ENCODE measurements around the gene ARHGAP44. TPM values are rescaled to one million over a fixed set of nuclear protein-coding genes. Genes with fewer than 3 reads are reported as not detected.

The ARHGAP44 gene
- total RNA-seq, 1 experiment from 2014 or later = 17.1 TPM

DNA sequence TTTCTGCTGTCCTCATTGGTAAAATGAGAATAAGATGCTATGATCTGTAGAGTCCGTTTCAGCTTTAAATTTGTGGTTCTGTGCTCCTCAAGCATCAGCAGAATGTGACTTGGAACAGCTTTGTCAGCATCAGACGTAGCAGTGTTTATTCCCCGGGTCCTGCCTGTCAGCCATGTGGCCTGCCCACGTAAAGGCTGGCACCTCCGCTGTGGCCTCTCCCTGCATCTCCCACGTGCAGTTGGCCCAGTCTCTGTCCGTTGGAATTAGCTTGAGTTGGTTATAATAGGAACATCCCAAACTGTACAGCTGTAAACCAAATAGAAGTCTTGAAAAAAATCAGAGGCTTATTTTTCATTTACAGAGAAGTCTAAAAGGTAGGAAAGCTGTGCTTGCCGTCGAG, 61.7 kb downstream of the ARHGAP44 start:
- Mint-ChIP-seq H3K4me3 (ENCODE audit: low read depth, unreplicated experiment) (no peak overlapping the region), H3K27me3 (ENCODE audit: unreplicated experiment) (no peaks in the 10 kb centered on the region), H3K9me3 (ENCODE audit: low read depth, unreplicated experiment) (no peaks in the 10 kb centered on the region), H3K36me3 (ENCODE audit: insufficient read depth, unreplicated experiment) (no peaks in the 10 kb centered on the region), H3K27ac (ENCODE audit: unreplicated experiment) (no peak overlapping the region), H3K4me1 (ENCODE audit: low read depth, unreplicated experiment) (no peaks in the 10 kb centered on the region)
- no peak for DNase-seq
- intact Hi-C loops (cut with micrococcal nuclease; ENCODE audit: unreplicated experiment) = no loop called here
- TF ChIP-seq, protein P1, sequence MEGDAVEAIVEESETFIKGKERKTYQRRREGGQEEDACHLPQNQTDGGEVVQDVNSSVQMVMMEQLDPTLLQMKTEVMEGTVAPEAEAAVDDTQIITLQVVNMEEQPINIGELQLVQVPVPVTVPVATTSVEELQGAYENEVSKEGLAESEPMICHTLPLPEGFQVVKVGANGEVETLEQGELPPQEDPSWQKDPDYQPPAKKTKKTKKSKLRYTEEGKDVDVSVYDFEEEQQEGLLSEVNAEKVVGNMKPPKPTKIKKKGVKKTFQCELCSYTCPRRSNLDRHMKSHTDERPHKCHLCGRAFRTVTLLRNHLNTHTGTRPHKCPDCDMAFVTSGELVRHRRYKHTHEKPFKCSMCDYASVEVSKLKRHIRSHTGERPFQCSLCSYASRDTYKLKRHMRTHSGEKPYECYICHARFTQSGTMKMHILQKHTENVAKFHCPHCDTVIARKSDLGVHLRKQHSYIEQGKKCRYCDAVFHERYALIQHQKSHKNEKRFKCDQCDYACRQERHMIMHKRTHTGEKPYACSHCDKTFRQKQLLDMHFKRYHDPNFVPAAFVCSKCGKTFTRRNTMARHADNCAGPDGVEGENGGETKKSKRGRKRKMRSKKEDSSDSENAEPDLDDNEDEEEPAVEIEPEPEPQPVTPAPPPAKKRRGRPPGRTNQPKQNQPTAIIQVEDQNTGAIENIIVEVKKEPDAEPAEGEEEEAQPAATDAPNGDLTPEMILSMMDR (IDR thresholded peaks at IDR 0.05; ENCODE audit: unreplicated experiment) = no peak
- CTCF ChIA-PET = no interaction called here
- BruUV-seq (replicated peaks) = no TSS peak

DNA sequence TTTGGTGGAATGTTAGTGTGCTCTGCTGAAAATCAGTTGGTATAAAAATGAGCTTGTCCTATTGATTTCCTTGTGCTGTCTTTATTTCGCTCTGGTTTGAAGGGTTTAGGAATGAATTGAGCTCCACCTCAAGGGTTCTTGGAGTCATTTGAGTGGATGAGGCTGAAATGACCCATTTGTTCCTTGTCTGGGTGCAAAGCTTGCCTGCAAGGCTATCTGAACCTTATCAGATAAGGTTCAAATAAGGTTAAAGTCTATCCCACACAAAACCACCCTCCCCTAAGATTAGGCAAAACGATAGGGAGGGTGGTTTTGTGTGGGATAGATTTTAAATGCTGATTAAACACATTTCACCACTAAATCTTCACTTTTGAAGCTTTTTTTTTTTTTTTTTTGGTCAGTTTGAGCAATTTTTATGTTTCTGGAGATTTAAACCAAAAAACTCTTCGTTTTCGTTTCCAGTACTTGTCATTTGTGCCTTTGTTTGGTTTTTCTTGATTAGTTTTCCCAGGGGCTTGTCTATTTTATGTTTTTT, 62.7 kb downstream of the ARHGAP44 start:
- Mint-ChIP-seq H3K4me1 (ENCODE audit: low read depth, unreplicated experiment) (no peaks in the 10 kb centered on the region), H3K27ac (ENCODE audit: unreplicated experiment) (no peak overlapping the region), H3K4me3 (ENCODE audit: low read depth, unreplicated experiment) (no peak overlapping the region), H3K27me3 (ENCODE audit: unreplicated experiment) (no peaks in the 10 kb centered on the region), H3K9me3 (ENCODE audit: low read depth, unreplicated experiment) (peaks cover 1% of the 10 kb centered on the region), H3K36me3 (ENCODE audit: insufficient read depth, unreplicated experiment) (no peaks in the 10 kb centered on the region)
- CTCF ChIA-PET = interaction anchor here (0.6 kb wide), 1 partner anchor 64 kb away, joined by 5 read pairs; no protein-coding TSS in a partner anchor
- intact Hi-C loops (cut with micrococcal nuclease; ENCODE audit: unreplicated experiment) = no loop called here
- TF ChIP-seq, protein P1 (IDR thresholded peaks at IDR 0.05; ENCODE audit: unreplicated experiment) = no peak
- BruUV-seq (replicated peaks) = no TSS peak
- no peak for DNase-seq

DNA sequence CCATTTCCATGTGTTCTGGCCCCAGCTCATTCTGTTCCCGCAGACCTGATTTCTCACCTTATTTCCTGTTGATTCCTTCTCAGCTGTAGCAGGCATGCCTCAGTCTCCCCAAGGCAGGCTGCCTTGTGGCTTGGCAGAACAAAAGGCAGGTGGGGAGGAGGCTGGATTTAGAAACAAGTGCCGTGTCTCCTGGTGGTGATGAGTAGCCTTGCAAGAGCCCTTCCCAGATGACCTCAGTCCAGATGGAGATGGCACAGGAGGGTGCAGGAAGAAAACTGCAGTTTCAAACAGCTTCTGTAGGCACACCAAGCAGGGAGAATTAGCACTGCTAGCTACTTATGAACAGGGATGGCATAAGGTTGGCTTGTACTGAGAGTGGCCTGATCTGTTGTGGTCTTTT, 64.6 kb downstream of the ARHGAP44 start:
- no peaks in the 10 kb centered on the region for H3K36me3 Mint-ChIP-seq (ENCODE audit: insufficient read depth, unreplicated experiment)

DNA sequence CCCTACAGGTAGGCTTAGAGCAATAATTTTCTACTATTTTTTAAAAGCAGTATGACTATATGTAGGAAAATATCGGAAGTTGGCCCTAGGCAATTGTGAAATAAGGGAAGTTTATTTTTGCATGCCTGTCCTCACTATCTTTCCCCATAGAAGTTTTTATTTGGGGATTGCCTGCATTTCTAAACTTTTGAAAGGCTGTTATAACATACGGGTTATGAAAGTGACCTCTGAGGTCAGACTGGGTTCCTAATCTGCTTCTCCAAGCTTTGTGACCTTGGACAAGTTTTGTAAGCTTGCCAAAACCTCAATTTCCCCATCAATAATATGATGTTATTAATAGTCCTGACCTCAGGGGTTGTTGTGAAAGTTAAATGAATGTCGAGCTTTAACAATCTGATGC, 67.1 kb downstream of the ARHGAP44 start:
- BruUV-seq (replicated peaks) = no TSS peak
- Mint-ChIP-seq H3K4me1 (ENCODE audit: low read depth, unreplicated experiment) (no peaks in the 10 kb centered on the region), H3K27ac (ENCODE audit: unreplicated experiment) (no peak overlapping the region), H3K36me3 (ENCODE audit: insufficient read depth, unreplicated experiment) (no peaks in the 10 kb centered on the region), H3K27me3 (ENCODE audit: unreplicated experiment) (no peaks in the 10 kb centered on the region), H3K4me3 (ENCODE audit: low read depth, unreplicated experiment) (no peak overlapping the region), H3K9me3 (ENCODE audit: low read depth, unreplicated experiment) (peaks cover 3% of the 10 kb centered on the region)
- no peak for DNase-seq
- intact Hi-C loops (cut with micrococcal nuclease; ENCODE audit: unreplicated experiment) = no loop called here
- TF ChIP-seq, protein P1 (IDR thresholded peaks at IDR 0.05; ENCODE audit: unreplicated experiment) = no peak
- CTCF ChIA-PET = interaction anchor here (0.7 kb wide), 1 partner anchor 141 kb away, joined by 3 read pairs; no protein-coding TSS in a partner anchor

More for the DNA sequence above, 64.6 kb downstream of the ARHGAP44 start:
- BruUV-seq (replicated peaks) = no TSS peak
- Mint-ChIP-seq H3K4me3 (ENCODE audit: low read depth, unreplicated experiment) (no peak overlapping the region), H3K9me3 (ENCODE audit: low read depth, unreplicated experiment) (peaks cover 3% of the 10 kb centered on the region), H3K27ac (ENCODE audit: unreplicated experiment) (no peak overlapping the region), H3K27me3 (ENCODE audit: unreplicated experiment) (no peaks in the 10 kb centered on the region), H3K4me1 (ENCODE audit: low read depth, unreplicated experiment) (no peaks in the 10 kb centered on the region)
- no peak for DNase-seq
- TF ChIP-seq, protein P1 (IDR thresholded peaks at IDR 0.05; ENCODE audit: unreplicated experiment) = no peak
- intact Hi-C loops (cut with micrococcal nuclease; ENCODE audit: unreplicated experiment) = no loop called here
- CTCF ChIA-PET = no interaction called here

Data from Calu3 (cell line).